NCI-H1436 (cell line): ENCODE results near the gene P2RX6.

Experiments used
- DNase-seq: peaks from one replicate; lab custom pipeline; 2025; lab: John Stamatoyannopoulos, UW

P2RX6 gene

DNA sequence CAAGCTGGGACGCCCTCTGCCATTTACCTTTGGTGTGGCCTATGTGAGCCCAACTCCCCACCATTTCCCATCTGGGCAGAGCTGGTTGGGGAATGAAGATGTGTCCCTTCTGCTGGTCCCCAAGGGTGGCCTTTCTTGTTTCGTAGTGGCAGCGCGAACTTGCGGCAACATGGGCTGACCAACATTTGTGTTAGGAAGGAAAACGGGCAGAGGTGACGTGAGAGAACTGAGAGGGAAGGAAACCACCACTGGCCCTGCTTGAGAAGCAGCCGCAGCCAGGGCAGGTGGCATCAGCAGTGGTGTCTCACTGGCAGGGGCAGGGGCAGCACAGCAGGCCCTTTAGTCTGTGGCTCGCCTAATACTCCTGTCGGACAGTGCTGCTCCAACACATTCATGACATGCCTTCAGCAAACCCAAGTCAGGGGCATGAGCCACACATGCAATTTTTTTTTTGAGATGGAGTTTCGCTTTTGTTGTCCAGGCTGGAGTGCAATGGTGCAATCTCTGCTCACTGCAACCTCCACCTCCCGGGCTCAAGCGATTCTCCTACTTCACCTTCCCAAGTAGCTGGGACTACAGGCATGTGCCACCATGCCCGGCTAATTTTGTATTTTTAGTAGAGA, 60.7 kb downstream of the P2RX6 start:
- no peak for DNase-seq

DNA sequence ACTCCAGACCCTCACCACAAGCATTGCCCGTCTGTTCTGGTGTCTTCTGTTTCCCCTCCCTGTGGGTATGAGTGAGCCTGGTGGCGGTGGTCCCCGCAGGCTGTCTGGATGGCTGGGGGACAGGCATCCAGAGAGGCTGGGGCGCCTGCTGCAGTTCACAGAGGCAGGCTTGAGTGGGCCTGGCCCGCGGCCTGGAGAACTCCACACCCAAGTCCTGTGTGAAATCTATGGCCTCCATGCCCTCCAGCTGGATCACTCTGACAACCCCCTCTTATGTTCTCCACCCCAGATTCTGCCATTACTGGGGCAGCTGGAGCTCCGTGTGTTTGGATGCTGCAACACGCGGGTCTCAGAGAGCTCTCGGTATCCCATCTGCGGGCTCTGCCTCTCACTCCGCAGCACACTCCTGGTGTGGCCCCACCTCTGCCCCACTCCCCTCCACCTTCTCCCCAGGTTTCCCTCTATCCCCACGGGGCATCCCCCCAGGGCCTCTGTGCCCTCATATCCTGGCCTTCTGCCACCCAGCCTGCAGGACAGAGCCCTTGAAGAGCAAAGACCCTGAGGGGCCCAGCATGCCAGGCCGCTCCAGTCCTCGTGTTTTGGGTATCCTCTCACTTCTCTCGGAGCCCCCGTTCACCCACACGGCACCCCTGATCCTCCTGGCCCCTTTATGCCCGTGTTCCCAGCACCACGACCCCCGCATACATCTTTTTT, 62.1 kb downstream of the P2RX6 start:
- DNase-seq: no peak
